ENCODE data around the gene PRSS12.
A peak's percentile ranks its signal among the peaks of the same experiment; 100 is the strongest.
"Not testable (repeated sequence)": the region's sequence is repeated elsewhere in the genome, so short reads cannot be mapped to it uniquely, and the experiment has no call there.

The PRSS12 gene

GRCh38 chr4:118352843-118353533 is at the start of gene PRSS12:
PRSS12 (minus strand) TSS chr4:118353003; CDS start chr4:118352720, 283 bp downstream.
- DNase-seq, result peak; percentile 56

- no peak for DNase-seq
Observed at GRCh38 chr4:118400356-118400755, 47.6 kb upstream of the PRSS12 start.

- not testable (repeated sequence) for DNase-seq
Observed at GRCh38 chr4:118399883-118400282, 47.1 kb upstream of the PRSS12 start.

- no peak for DNase-seq
Observed at GRCh38 chr4:118398226-118399090, 45.7 kb upstream of the PRSS12 start.

- no peak for DNase-seq
Observed at GRCh38 chr4:118397623-118397979, 44.8 kb upstream of the PRSS12 start.

- no peak for DNase-seq
Observed at GRCh38 chr4:118396881-118397622, 44.2 kb upstream of the PRSS12 start.

GRCh38 chr4:118395057-118395644 is 42.3 kb upstream of the PRSS12 start:
- DNase-seq, result no peak

- not testable (repeated sequence) for DNase-seq
Observed at GRCh38 chr4:118392509-118392908, 39.7 kb upstream of the PRSS12 start.

GRCh38 chr4:118390121-118390520 is 37.3 kb upstream of the PRSS12 start:
- no peak for DNase-seq

- no peak for DNase-seq
Observed at GRCh38 chr4:118389721-118390120, 36.9 kb upstream of the PRSS12 start.

- DNase-seq, result no peak
Observed at GRCh38 chr4:118388606-118389005, 35.8 kb upstream of the PRSS12 start.

GRCh38 chr4:118381902-118382301 is 29.1 kb upstream of the PRSS12 start:
- no peak for DNase-seq

GRCh38 chr4:118373614-118374255 is 20.9 kb upstream of the PRSS12 start:
- no peak for DNase-seq

- DNase-seq, result no peak
Observed at GRCh38 chr4:118372251-118372650, 19.4 kb upstream of the PRSS12 start.

GRCh38 chr4:118369231-118369630 is 16.4 kb upstream of the PRSS12 start:
- DNase-seq, result no peak

GRCh38 chr4:118367872-118368271 is 15.1 kb upstream of the PRSS12 start:
- DNase-seq, result no peak

- DNase-seq, result no peak
Observed at GRCh38 chr4:118367361-118367760, 14.6 kb upstream of the PRSS12 start.

GRCh38 chr4:118363166-118363565 is 10.4 kb upstream of the PRSS12 start:
- no peak for DNase-seq

- no peak for DNase-seq
Observed at GRCh38 chr4:118361192-118361591, 8.4 kb upstream of the PRSS12 start.

GRCh38 chr4:118360106-118360505 is 7.3 kb upstream of the PRSS12 start:
- no peak for DNase-seq

GRCh38 chr4:118357601-118358000 is 4.8 kb upstream of the PRSS12 start:
- DNase-seq, result no peak

- no peak for DNase-seq
Observed at GRCh38 chr4:118356731-118357130, 3.9 kb upstream of the PRSS12 start.

GRCh38 chr4:118356111-118356510 is 3.3 kb upstream of the PRSS12 start:
- DNase-seq, result no peak
